K562 (cell line): Measurements from ENCODE around the gene FKBP8. TPM values are rescaled to one million over a fixed set of nuclear protein-coding genes. Genes with fewer than 3 reads are reported as not detected.
A peak's percentile ranks its signal among the peaks of the same experiment; 100 is the strongest.

ENCODE experiments used
- CHD2 ChIP-seq: IDR thresholded peaks from 2 replicates; pipeline ENCODE4 v1.6.1; 2011; ENCODE audit warnings: low read depth, low read length
- CHD7 ChIP-seq: fragments of 200-600 bp; sonication (generic); IDR thresholded peaks from one replicate; pipeline ENCODE4 v1.6.1; 2012; ENCODE audit warnings: mild to moderate bottlenecking, low read depth, low read length, inconsistent platforms
- FUS ChIP-seq: fragments of 200-400 bp; formaldehyde crosslinking; optimal IDR thresholded peaks from 2 replicates; pipeline ENCODE3; 2017; ENCODE audit warnings: low read depth, low read length
- HIVEP1 ChIP-seq: fragments of 250-450 bp; sonication (Bioruptor Pico); IDR thresholded peaks from 2 replicates; pipeline ENCODE4 v1.4.0; 2020; ENCODE audit warnings: mild to moderate bottlenecking
- HMBOX1 ChIP-seq: sonication (generic); IDR thresholded peaks from 2 replicates; pipeline ENCODE4 v1.6.1; 2016
- HMG20B ChIP-seq: fragments of 250-450 bp; sonication (Bioruptor Pico); IDR thresholded peaks from 2 replicates; pipeline ENCODE4 v1.5.0; 2021; ENCODE audit warnings: mild to moderate bottlenecking
- KLF13 ChIP-seq: fragments of 450-650 bp; IDR thresholded peaks from 2 replicates; pipeline ENCODE4 v1.6.1; 2016; ENCODE audit warnings: missing genetic modification characterization, low read depth, mild to moderate bottlenecking, missing compliant biosample characterization, moderate library complexity, borderline replicate concordance
- MECOM ChIP-seq: fragments of 250-450 bp; sonication (Bioruptor Pico); IDR thresholded peaks from 2 replicates; pipeline ENCODE4 v1.8.0; 2022; ENCODE audit warnings: inconsistent platforms
- NELFE ChIP-seq: IDR thresholded peaks from 2 replicates; pipeline ENCODE4 v1.6.1; 2011; ENCODE audit warnings: mild to moderate bottlenecking; ENCODE audit not compliant: insufficient read depth, insufficient read length
- PHF8 ChIP-seq: fragments of 200-600 bp; sonication (generic); IDR thresholded peaks from 2 replicates; pipeline ENCODE4 v1.6.1; 2012; ENCODE audit warnings: mixed run types, mild to moderate bottlenecking, inconsistent platforms, low read length, moderate library complexity, borderline replicate concordance
- RBFOX2 ChIP-seq: fragments of 200-400 bp; formaldehyde crosslinking; IDR thresholded peaks from 2 replicates; pipeline ENCODE4 v1.6.1; 2017; ENCODE audit warnings: low read depth, mild to moderate bottlenecking, low read length, moderate library complexity
- SIRT6 ChIP-seq: IDR thresholded peaks from one replicate; pipeline ENCODE4 v1.6.1; 2012; ENCODE audit warnings: low read depth, mild to moderate bottlenecking, control low read depth, inconsistent platforms, low read length, moderate library complexity
- SPI1 ChIP-seq: IDR thresholded peaks from 2 replicates; pipeline ENCODE4 v1.6.1; 2011; ENCODE audit warnings: low read depth, low read length, control low read depth, borderline replicate concordance
- SREBF1 ChIP-seq: fragments of 150-350 bp; IDR thresholded peaks from 2 replicates; pipeline ENCODE4 v1.6.1; 2014; ENCODE audit warnings: antibody characterized with exemption, low read depth, low read length, borderline replicate concordance
- SREBF2 ChIP-seq: sonication (generic); formaldehyde crosslinking; IDR thresholded peaks from 2 replicates; pipeline ENCODE4 v1.4.0; 2020; ENCODE audit warnings: mild to moderate bottlenecking, missing genetic modification reagents
- ZBTB17 ChIP-seq: fragments of 450-650 bp; formaldehyde crosslinking; IDR thresholded peaks from 2 replicates; pipeline ENCODE4 v1.4.0; 2020; ENCODE audit warnings: mild to moderate bottlenecking
- polyA plus RNA-seq, 8 experiments: library from polyadenylated mRNA; depleted of rRNA in 4 of 8; stranded (reverse) in 5 of 8; unstranded in 3 of 8; fragments of >200 nt; fragmentation: Nextera tagmentation in 2 of 8; fragmentation: Illumina TruSeq in 1 of 8; extraction: Ambion mirVana in 2 of 8; extraction: Trizol in 1 of 8; gene quantifications; 2 replicates each; pipeline versions ENCODE4 v1.2.1 to v1.2.3, GENCODE V29; 2011 to 2014; ENCODE audit warnings: inconsistent platforms in 1 of 8, missing spikeins in 1 of 8
- total RNA-seq, 7 experiments: library from RNA; depleted of rRNA in 6 of 7; stranded (reverse); fragments of >200 nt in 6 of 7; fragmentation: Illumina TruSeq in 2 of 7; extraction: Trizol in 2 of 7; gene quantifications; 2 replicates each; pipeline versions ENCODE4 v1.2.1 to v1.2.3, GENCODE V29; 2011 to 2021; ENCODE audit warnings: low replicate concordance in 1 of 7

The FKBP8 gene
- total and polyA plus RNA-seq, 9 of the 15 experiments (the other 6 are each of a cell fraction or from before 2014, with no cell fraction given), result 0.46 to 236 (median 104) TPM

- TF ChIP-seq CHD7 (no peak), ZBTB17 (CRISPR knock-in tag) (peak; percentile 69), FUS (no peak), PHF8 (peak; percentile 42; the same call in 1 of the 2 replicates), HMBOX1 (no peak), SREBF2 (CRISPR knock-in tag) (no peak), SIRT6 (no peak), KLF13 (tag) (peak; percentile 80; the same call in 1 of the 2 replicates), SREBF1 (no peak), RBFOX2 (peak; percentile 68), NELFE (no peak), HMG20B (no peak), HIVEP1 (CRISPR knock-in tag) (no peak), CHD2 (peak; percentile 55), MECOM (no peak), SPI1 (no peak)
These were observed 46.3 kb upstream of the FKBP8 start (continued) for GRCh38 chr19:18589380-18590272.
